Measurements from ENCODE around the gene DDX1. TPM values are rescaled to one million over a fixed set of nuclear protein-coding genes. Genes with fewer than 3 reads are reported as not detected.

The DDX1 gene
- total RNA-seq, 1 experiment from 2014 or later, result 62.6 TPM

- no peak overlapping the region for H3K9ac ChIP-seq (ENCODE audit: low read length)
- H3K9me3 ChIP-seq (ENCODE audit: low read length), result no peaks in the 10 kb centered on the region
- POLR2A ChIA-PET (ENCODE audit: unreplicated experiment), result no interaction called here
- no peaks in the 10 kb centered on the region for H3K27me3 ChIP-seq (ENCODE audit: low read length)
- H3K79me2 ChIP-seq (ENCODE audit: low read length), result no peaks in the 10 kb centered on the region
- peaks cover 69% of the 10 kb centered on the region for H3K36me3 ChIP-seq (ENCODE audit: low read depth, low read length)
- no peak overlapping the region for H3K4me3 ChIP-seq (ENCODE audit: low read length)
- H2AFZ ChIP-seq (ENCODE audit: low read length), result no peak overlapping the region
- H3F3A ChIP-seq (ENCODE audit: low read length, unreplicated experiment), result no peaks in the 10 kb centered on the region
- no peak for TF ChIP-seq CTCF (conservative IDR thresholded peaks at IDR 0.05; ENCODE audit: low read depth, low read length)
- no peak for TF ChIP-seq EZH2phosphoT487 (IDR thresholded peaks at IDR 0.05; ENCODE audit: borderline replicate concordance, low read length)
- no peak for TF ChIP-seq EZH2 (IDR thresholded peaks at IDR 0.05; ENCODE audit: low read length, unreplicated experiment)
- no peak overlapping the region for H3K4me2 ChIP-seq (ENCODE audit: low read length)
- H3K27ac ChIP-seq (ENCODE audit: low read length), result no peak overlapping the region
- CTCF ChIA-PET, result no interaction called here
- no peaks in the 10 kb centered on the region for H3K9me2 ChIP-seq (replicated peaks; ENCODE audit: low read length)
- DNase-seq, result no peak
- ATAC-seq, result no peak
- intact Hi-C loops (cut with micrococcal nuclease), result no loop called here
- H3K4me1 ChIP-seq (ENCODE audit: insufficient read depth, low read length), result no peaks in the 10 kb centered on the region
- no TSS peak for BruUV-seq (replicated peaks)
- no peaks in the 10 kb centered on the region for H4K20me1 ChIP-seq (ENCODE audit: low read length)
These were observed 41.6 kb downstream of the DDX1 start for GRCh38 chr2:15633043-15633970.

GRCh38 chr2:15633971-15634346, 42.3 kb downstream of the DDX1 start:
- no peak overlapping the region for H2AFZ ChIP-seq (ENCODE audit: low read length)
- H3K9me3 ChIP-seq (ENCODE audit: low read length), result no peaks in the 10 kb centered on the region
- H3K36me3 ChIP-seq (ENCODE audit: low read depth, low read length), result peaks cover 62% of the 10 kb centered on the region
- H4K20me1 ChIP-seq (ENCODE audit: low read length), result no peaks in the 10 kb centered on the region
- TF ChIP-seq CTCF (conservative IDR thresholded peaks at IDR 0.05; ENCODE audit: low read depth, low read length), result no peak
- TF ChIP-seq EZH2phosphoT487 (IDR thresholded peaks at IDR 0.05; ENCODE audit: borderline replicate concordance, low read length), result no peak
- TF ChIP-seq EZH2 (IDR thresholded peaks at IDR 0.05; ENCODE audit: low read length, unreplicated experiment), result no peak
- no peak overlapping the region for H3K9ac ChIP-seq (ENCODE audit: low read length)
- no peaks in the 10 kb centered on the region for H3K79me2 ChIP-seq (ENCODE audit: low read length)
- ChIA-PET CTCF (no interaction called here), POLR2A (ENCODE audit: unreplicated experiment) (no interaction called here)
- no peaks in the 10 kb centered on the region for H3K4me1 ChIP-seq (ENCODE audit: insufficient read depth, low read length)
- no peak for DNase-seq
- intact Hi-C loops (cut with micrococcal nuclease), result no loop called here
- H3K27me3 ChIP-seq (ENCODE audit: low read length), result no peaks in the 10 kb centered on the region
- no peak overlapping the region for H3K27ac ChIP-seq (ENCODE audit: low read length)
- no peaks in the 10 kb centered on the region for H3K9me2 ChIP-seq (replicated peaks; ENCODE audit: low read length)
- no peak for ATAC-seq
- H3F3A ChIP-seq (ENCODE audit: low read length, unreplicated experiment), result no peaks in the 10 kb centered on the region
- no TSS peak for BruUV-seq (replicated peaks)
- H3K4me2 ChIP-seq (ENCODE audit: low read length), result no peak overlapping the region
- no peak overlapping the region for H3K4me3 ChIP-seq (ENCODE audit: low read length)

- no peak for TF ChIP-seq CTCF (conservative IDR thresholded peaks at IDR 0.05; ENCODE audit: low read depth, low read length)
- TF ChIP-seq EZH2phosphoT487 (IDR thresholded peaks at IDR 0.05; ENCODE audit: borderline replicate concordance, low read length), result no peak
- no peak for TF ChIP-seq EZH2 (IDR thresholded peaks at IDR 0.05; ENCODE audit: low read length, unreplicated experiment)
- Histone ChIP-seq H3K36me3 (ENCODE audit: low read depth, low read length) (peaks cover 53% of the 10 kb centered on the region), H3F3A (ENCODE audit: low read length, unreplicated experiment) (no peaks in the 10 kb centered on the region), H3K4me1 (ENCODE audit: insufficient read depth, low read length) (peaks cover 4% of the 10 kb centered on the region), H3K9me3 (ENCODE audit: low read length) (no peaks in the 10 kb centered on the region), H3K27ac (ENCODE audit: low read length) (no peak overlapping the region), H3K4me2 (ENCODE audit: low read length) (no peak overlapping the region), H2AFZ (ENCODE audit: low read length) (no peak overlapping the region), H3K9ac (ENCODE audit: low read length) (no peak overlapping the region), H3K4me3 (ENCODE audit: low read length) (no peak overlapping the region), H3K27me3 (ENCODE audit: low read length) (no peaks in the 10 kb centered on the region), H3K79me2 (ENCODE audit: low read length) (no peaks in the 10 kb centered on the region), H4K20me1 (ENCODE audit: low read length) (no peaks in the 10 kb centered on the region), H3K9me2 (replicated peaks; ENCODE audit: low read length) (no peaks in the 10 kb centered on the region)
- POLR2A ChIA-PET (ENCODE audit: unreplicated experiment), result no interaction called here
- ATAC-seq (no peak; the same call in 1 of the 2 replicates), DNase-seq (peak; percentile 9)
- no TSS peak for BruUV-seq (replicated peaks)
- CTCF ChIA-PET, result no interaction called here
- intact Hi-C loops (cut with micrococcal nuclease), result no loop called here
These were observed 43.3 kb downstream of the DDX1 start for GRCh38 chr2:15634846-15635490.
